PC-9 (cell line): Measurements from ENCODE around the gene ABHD4. TPM values are rescaled to one million over a fixed set of nuclear protein-coding genes. Genes with fewer than 3 reads are reported as not detected.

Experiments used
- BruUV-seq: library from RNA; stranded (reverse); fragments of 400-500 nt; replicated peaks from 2 replicates; lab custom pipeline; 2021; lab: Mats Ljungman, UMichigan
- CTCF ChIA-PET: fragments of 300-600 bp; sonication (Branson Sonifier 250); formaldehyde crosslinking; loops from one replicate; lab custom pipeline; 2022; ENCODE audit warnings: antibody characterized with exemption; lab: Charles Lee
- POLR2A ChIA-PET: fragments of 300-600 bp; sonication (Branson Sonifier 250); formaldehyde crosslinking; loops from one replicate; lab custom pipeline; 2022; ENCODE audit warnings: antibody characterized with exemption; ENCODE audit not compliant: unreplicated experiment; lab: Charles Lee
- DNase-seq, 2 experiments: peaks; one replicate each; pipeline versions ENCODE4 v3.0.0 to v3.0.0-alpha.2; 2015 to 2022; ENCODE audit warnings: mixed read lengths in 1 of 2
- H2AFZ ChIP-seq: fragments of 200-600 bp; sonication (generic); 2 replicates; pipeline ENCODE4 v1.8.1; 2017; ENCODE audit warnings: antibody characterized with exemption
- H3F3A ChIP-seq: fragments of 200-600 bp; sonication (generic); 2 replicates; pipeline ENCODE4 v1.8.1; 2017; ENCODE audit warnings: antibody characterized with exemption, mild to moderate bottlenecking, low read depth; ENCODE audit not compliant: insufficient read depth
- H3K27ac ChIP-seq: fragments of 200-600 bp; sonication (generic); 2 replicates; pipeline ENCODE4 v1.6.1; 2016; ENCODE audit warnings: mixed run types
- H3K27me3 ChIP-seq: fragments of 200-600 bp; sonication (generic); 2 replicates; pipeline ENCODE4 v1.6.1; 2016; ENCODE audit warnings: low read depth, mixed run types; ENCODE audit not compliant: insufficient read depth
- H3K36me3 ChIP-seq: fragments of 200-600 bp; sonication (generic); 2 replicates; pipeline ENCODE4 v1.6.1; 2016; ENCODE audit warnings: low read depth, mixed run types
- H3K4me1 ChIP-seq: fragments of 200-600 bp; sonication (generic); replicated peaks from 2 replicates; pipeline ENCODE4 v1.6.1; 2016; ENCODE audit warnings: mixed run types; ENCODE audit not compliant: insufficient read depth
- H3K4me2 ChIP-seq: fragments of 200-600 bp; sonication (generic); 2 replicates; pipeline ENCODE4 v1.6.1; 2017; ENCODE audit warnings: mixed run types
- H3K4me3 ChIP-seq: fragments of 200-600 bp; sonication (generic); 2 replicates; pipeline ENCODE4 v1.6.1; 2016; ENCODE audit warnings: mixed run types
- H3K79me2 ChIP-seq: fragments of 200-600 bp; sonication (generic); 2 replicates; pipeline ENCODE4 v1.6.1; 2017; ENCODE audit warnings: low read depth, mixed run types
- H3K9me2 ChIP-seq: fragments of 200-600 bp; sonication (generic); 2 replicates; pipeline ENCODE4 v1.8.1; 2017; ENCODE audit warnings: mild to moderate bottlenecking; ENCODE audit not compliant: insufficient read depth
- H3K9me3 ChIP-seq: fragments of 200-600 bp; sonication (generic); 2 replicates; pipeline ENCODE4 v1.8.1; 2016; ENCODE audit warnings: low read depth; ENCODE audit not compliant: insufficient read depth
- H4K20me1 ChIP-seq: fragments of 200-600 bp; sonication (generic); 2 replicates; pipeline ENCODE4 v1.8.1; 2017; ENCODE audit not compliant: insufficient read depth
- CTCF ChIP-seq: fragments of 200-600 bp; sonication (generic); conservative IDR thresholded peaks from 2 replicates; pipeline ENCODE4 v1.6.1; 2017; ENCODE audit warnings: mixed run types, antibody characterized with exemption, mild to moderate bottlenecking, moderate library complexity
- EZH2 ChIP-seq: fragments of 200-600 bp; sonication (generic); IDR thresholded peaks from 2 replicates; pipeline ENCODE4 v1.8.0; 2017; ENCODE audit warnings: antibody characterized with exemption, low read depth
- intact Hi-C: fragments of 100-400 bp; cut with micrococcal nuclease; formaldehyde crosslinking; loops from one replicate; pipeline ENCODE4 v1.10.0; 2022; ENCODE audit not compliant: unreplicated experiment
- total RNA-seq: library from RNA; stranded (reverse); gene quantifications from 2 replicates; pipeline ENCODE4 v1.2.3, GENCODE V29; 2021

Gene ABHD4
- total RNA-seq, 1 experiment from 2014 or later: 83.2 TPM

DNA sequence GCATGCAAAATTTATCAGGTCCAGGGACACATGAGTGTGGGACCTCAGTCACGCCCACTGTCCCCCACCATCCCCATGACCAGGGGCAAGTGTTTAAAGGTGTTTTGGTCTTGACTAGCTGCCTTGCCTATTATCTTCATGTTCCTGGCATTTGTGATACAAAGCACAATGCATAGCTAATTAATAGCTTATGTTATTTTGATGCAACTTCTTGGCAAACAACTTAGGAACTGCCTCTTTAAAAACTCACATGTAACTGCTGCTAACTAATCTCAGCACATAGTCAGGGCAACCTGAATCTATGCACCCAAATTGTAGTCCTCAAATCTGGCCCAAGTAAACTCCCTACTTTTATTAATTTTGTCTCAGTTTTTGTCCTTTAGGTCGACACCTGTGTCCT, 53.5 kb downstream of the ABHD4 start:
- no peaks in the 10 kb centered on the region for H4K20me1 ChIP-seq
- TF ChIP-seq EZH2: no peak
- TF ChIP-seq CTCF: no peak
- peaks cover 28% of the 10 kb centered on the region for H3F3A ChIP-seq
- no peak for DNase-seq
- intact Hi-C loops: loop anchor here (5.0 to 10.0 kb wide), 2 partner anchors 63 to 116 kb away; partner anchors contain the start of gene OXA1L
- POLR2A ChIA-PET: interaction anchor here (0.7 kb wide), 1 partner anchor 173 kb away, joined by 4 read pairs; no protein-coding TSS in a partner anchor
- no peaks in the 10 kb centered on the region for H3K79me2 ChIP-seq
- CTCF ChIA-PET: no interaction called here
- H3K4me3 ChIP-seq: no peak overlapping the region
- H3K4me1 ChIP-seq: peaks cover 46% of the 10 kb centered on the region
- H3K27me3 ChIP-seq: no peaks in the 10 kb centered on the region
- H2AFZ ChIP-seq: no peak overlapping the region
- H3K9me3 ChIP-seq: no peaks in the 10 kb centered on the region
- no peaks in the 10 kb centered on the region for H3K9me2 ChIP-seq
- H3K36me3 ChIP-seq: no peaks in the 10 kb centered on the region
- H3K27ac ChIP-seq: no peak overlapping the region
- no TSS peak for BruUV-seq
- no peak overlapping the region for H3K4me2 ChIP-seq

- Histone ChIP-seq H3K36me3 (no peaks in the 10 kb centered on the region), H3F3A (peaks cover 19% of the 10 kb centered on the region), H3K9me2 (no peaks in the 10 kb centered on the region), H2AFZ (peak overlapping the region; percentile 71), H3K9me3 (no peaks in the 10 kb centered on the region), H3K27ac (no peak overlapping the region), H4K20me1 (no peaks in the 10 kb centered on the region), H3K4me3 (no peak overlapping the region), H3K4me1 (peaks cover 36% of the 10 kb centered on the region), H3K27me3 (no peaks in the 10 kb centered on the region), H3K79me2 (no peaks in the 10 kb centered on the region), H3K4me2 (peak overlapping the region; percentile 33; the same call in 1 of the 2 replicates)
- intact Hi-C loops: loop anchor here (1.0 to 10.0 kb wide), 4 partner anchors 62 to 200 kb away; partner anchors contain the start of gene OXA1L
- TF ChIP-seq CTCF (peak; percentile 77), EZH2 (no peak)
- peak; percentile 62 to 68 for DNase-seq
- no TSS peak for BruUV-seq
- ChIA-PET POLR2A (interaction anchor here (0.5 to 1.0 kb wide), 3 partner anchors 64 to 209 kb away, joined by 3 to 6 read pairs (median 5); partner anchors contain the start of gene DAD1), CTCF (interaction anchor here (0.6 to 1.5 kb wide), 8 partner anchors 60 to 263 kb away, joined by 3 to 10 read pairs (median 4); partner anchors contain the start of genes DAD1 and OXA1L)
Measured at GRCh38 chr14:22653012-22653621, 55.0 kb downstream of the ABHD4 start.

DNA sequence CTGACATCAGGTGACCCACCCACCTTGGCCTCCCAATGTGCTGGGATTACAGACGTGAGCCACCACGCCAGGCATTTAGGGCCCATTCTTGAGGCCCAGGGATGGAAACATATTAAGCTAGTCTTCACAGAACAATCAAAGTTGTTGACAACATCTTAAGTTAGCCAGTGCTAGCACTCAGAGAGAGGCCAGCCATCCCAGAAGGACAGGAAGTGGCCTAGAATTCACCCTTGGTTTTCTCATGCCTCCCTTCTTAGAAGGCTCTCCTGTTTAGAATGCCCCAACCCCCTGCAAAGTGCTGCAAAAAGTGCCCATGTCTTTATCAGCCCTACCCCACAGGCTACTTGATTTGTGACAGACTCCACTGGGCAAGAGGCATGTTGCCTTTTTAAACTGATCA, 58.1 kb downstream of the ABHD4 start:
- Histone ChIP-seq H4K20me1 (no peaks in the 10 kb centered on the region), H2AFZ (no peak overlapping the region), H3K27me3 (no peaks in the 10 kb centered on the region), H3K4me3 (no peak overlapping the region), H3K4me2 (no peak overlapping the region), H3K27ac (no peak overlapping the region), H3K4me1 (peaks cover 11% of the 10 kb centered on the region), H3F3A (peaks cover 4% of the 10 kb centered on the region; the same call in 1 of the 2 replicates), H3K9me3 (no peaks in the 10 kb centered on the region), H3K36me3 (no peaks in the 10 kb centered on the region), H3K79me2 (no peaks in the 10 kb centered on the region), H3K9me2 (no peaks in the 10 kb centered on the region)
- CTCF ChIA-PET: no interaction called here
- POLR2A ChIA-PET: no interaction called here
- no TSS peak for BruUV-seq
- TF ChIP-seq CTCF: no peak
- no peak for TF ChIP-seq EZH2
- DNase-seq: no peak
- intact Hi-C loops: loop anchor here (10.0 kb wide), 1 partner anchor 59 kb away; no protein-coding TSS in a partner anchor
